HG03060 (cell line): ENCODE results near the gene JAKMIP1.

Experiments used
- ATAC-seq: cut with Tn5 transposase; IDR thresholded peaks from one replicate; pipeline ENCODE4 v1.9.1; 2021; ENCODE audit warnings: low read depth, moderate number of reproducible peaks; ENCODE audit not compliant: unreplicated experiment

The JAKMIP1 gene

DNA sequence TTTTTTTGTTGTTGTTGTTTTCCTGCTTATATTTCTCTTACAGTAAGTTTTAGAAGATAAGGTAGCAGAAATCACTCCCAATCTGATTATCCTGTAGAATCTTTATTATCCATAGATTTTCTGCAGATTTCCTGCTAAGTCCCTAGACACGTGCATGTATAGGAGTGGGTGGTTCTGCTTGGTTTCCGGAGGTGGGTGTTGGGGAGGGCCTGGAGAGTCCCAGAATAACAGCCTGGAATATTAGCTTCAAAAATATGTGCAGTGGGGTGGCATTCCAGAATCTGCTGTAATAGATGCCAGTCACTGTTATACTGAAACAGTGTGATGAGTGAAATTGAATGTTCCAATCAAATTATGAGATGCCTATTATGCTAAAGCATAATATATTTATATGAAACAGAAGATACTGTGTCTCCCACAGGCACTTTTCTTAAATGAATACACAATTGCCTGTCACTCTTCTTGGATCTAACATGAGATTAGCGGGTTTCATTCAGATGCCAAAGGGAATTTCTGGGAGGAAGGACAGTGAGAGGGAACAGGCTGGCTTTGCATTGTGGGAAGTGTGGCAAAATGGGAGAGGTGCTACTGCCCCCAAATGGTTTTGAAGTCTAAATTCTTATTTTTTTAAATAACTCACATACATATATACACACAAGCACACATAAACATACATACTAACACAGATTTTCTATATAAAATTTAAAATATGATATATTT, 219.8 kb downstream of the JAKMIP1 start:
- no peak for ATAC-seq

DNA sequence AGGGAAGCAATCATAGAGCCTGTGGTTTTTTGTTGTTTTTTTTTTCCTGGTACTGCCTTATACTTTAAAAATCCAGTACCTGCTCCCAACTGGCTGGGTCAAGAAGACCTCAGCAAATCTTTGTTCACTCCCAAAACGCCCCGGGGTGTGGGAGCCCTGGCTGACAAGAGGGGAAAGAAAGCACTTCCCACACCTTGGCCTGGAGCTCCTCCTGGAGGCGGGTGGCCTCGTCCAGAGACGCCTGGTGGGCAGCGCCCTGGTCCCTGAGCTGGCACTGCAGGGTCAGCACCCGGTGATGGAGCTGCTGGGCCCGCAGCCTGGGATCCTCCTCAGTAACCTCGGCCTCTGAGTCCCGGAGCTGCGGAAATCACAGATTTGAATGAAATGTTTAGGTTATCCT, 220.4 kb downstream of the JAKMIP1 start:
- no peak for ATAC-seq

GRCh38 chr4:5976921-5977320, 223.4 kb downstream of the JAKMIP1 start:
- ATAC-seq = no peak

DNA sequence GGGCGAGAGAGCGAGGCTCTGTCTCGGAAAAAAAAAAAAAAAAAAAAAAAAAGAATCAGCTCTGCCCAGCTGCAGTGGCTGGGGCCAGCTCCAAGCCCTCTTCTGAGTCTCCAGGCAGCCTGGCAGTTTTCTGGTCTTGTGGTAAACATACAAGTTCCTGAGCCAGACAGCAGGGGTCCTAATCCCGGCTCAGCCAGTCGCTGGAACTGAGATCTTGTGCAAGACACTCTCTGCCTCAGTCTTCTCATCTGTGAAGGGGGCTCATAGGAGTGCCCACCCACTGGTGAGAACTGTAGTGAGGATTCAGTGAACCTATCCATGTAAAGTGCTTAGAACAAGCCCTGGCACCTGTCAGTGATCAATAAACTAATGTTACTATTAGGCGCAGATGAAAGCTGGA, 223.9 kb downstream of the JAKMIP1 start:
- ATAC-seq = no peak
